H1 (cell line): ENCODE measurements around the gene CFAP210. TPM values are rescaled to one million over a fixed set of nuclear protein-coding genes. Genes with fewer than 3 reads are reported as not detected.

ENCODE experiments used
- CTCF ChIA-PET: fragments of 300-600 bp; sonication (Branson Sonifier 250); formaldehyde crosslinking; loops from one replicate; lab custom pipeline; 2021; ENCODE audit not compliant: partially characterized antibody; lab: Charles Lee
- POLR2A ChIA-PET: fragments of 300-600 bp; sonication (Branson Sonifier 250); formaldehyde crosslinking; loops from one replicate; lab custom pipeline; 2021; ENCODE audit warnings: inconsistent platforms; ENCODE audit not compliant: partially characterized antibody; lab: Charles Lee
- DNase-seq, 2 experiments: peaks; one replicate each; pipeline versions ENCODE4 v3.0.0 to v3.0.0-alpha.2; 2010 to 2022; ENCODE audit warnings: low spot score in 2 of 2, low read depth in 1 of 2, mixed read lengths in 1 of 2
- FAIRE-seq: peaks from 2 replicates; lab custom pipeline; 2011; peaks lifted over from hg19 to GRCh38; lab: Jason Lieb, UNC
- H2AFZ ChIP-seq: 2 replicates; pipeline ENCODE4 v1.8.1; 2012; ENCODE audit warnings: low read length, inconsistent platforms
- H2AK5ac ChIP-seq: 2 replicates; pipeline ENCODE4 v1.6.1; 2013; ENCODE audit warnings: low read depth, low read length
- H2BK120ac ChIP-seq: replicated peaks from 2 replicates; pipeline ENCODE3; 2013; ENCODE audit warnings: low read depth, low read length, inconsistent platforms
- H2BK12ac ChIP-seq: 2 replicates; pipeline ENCODE4 v1.6.1; 2013; ENCODE audit warnings: low read depth, low read length
- H2BK15ac ChIP-seq: 2 replicates; pipeline ENCODE4 v1.6.1; 2013; ENCODE audit warnings: low read length
- H2BK20ac ChIP-seq: 2 replicates; pipeline ENCODE4 v1.6.1; 2013; ENCODE audit warnings: low read length
- H2BK5ac ChIP-seq: 2 replicates; pipeline ENCODE4 v1.6.1; 2013; ENCODE audit warnings: low read depth, low read length
- H3K14ac ChIP-seq: 2 replicates; pipeline ENCODE4 v1.6.1; 2013; ENCODE audit warnings: inconsistent platforms; ENCODE audit not compliant: insufficient read length
- H3K18ac ChIP-seq: 2 replicates; pipeline ENCODE4 v1.6.1; 2013; ENCODE audit warnings: low read length; ENCODE audit errors: extremely low read depth
- H3K23ac ChIP-seq: 2 replicates; pipeline ENCODE4 v1.6.1; 2013; ENCODE audit warnings: inconsistent platforms; ENCODE audit not compliant: insufficient read length
- H3K23me2 ChIP-seq: 2 replicates; pipeline ENCODE4 v1.6.1; 2013; ENCODE audit warnings: low read depth, low read length
- H3K27ac ChIP-seq: 2 replicates; pipeline ENCODE4 v1.6.1; 2011; ENCODE audit warnings: low read depth, low read length, inconsistent platforms
- H3K27me3 ChIP-seq, 4 experiments: replicated peaks in 1 of 4; 1 replicate in 1 of 4; 2 replicates in 3 of 4; pipeline versions ENCODE4 v1.6.1 to v1.8.1; 2011 to 2013; ENCODE audit warnings: low read length in 3 of 4, mild to moderate bottlenecking in 3 of 4, inconsistent platforms in 2 of 4, mixed read lengths in 2 of 4, moderate library complexity in 1 of 4; ENCODE audit not compliant: control insufficient read depth in 3 of 4, insufficient read depth in 3 of 4; ENCODE audit errors: extremely low read depth in 1 of 4
- H3K36me3 ChIP-seq, 4 experiments: 2 replicates each; pipeline versions ENCODE4 v1.6.1 to v1.8.1; 2011 to 2013; ENCODE audit warnings: mild to moderate bottlenecking in 4 of 4, low read length in 3 of 4, moderate library complexity in 2 of 4, control low read depth in 1 of 4, inconsistent platforms in 1 of 4; ENCODE audit not compliant: insufficient read depth in 4 of 4, control insufficient read depth in 2 of 4
- H3K4ac ChIP-seq: replicated peaks from 2 replicates; pipeline ENCODE3; 2013; ENCODE audit warnings: low read length, low read depth, mixed read lengths, inconsistent platforms; ENCODE audit not compliant: insufficient read length
- H3K4me1 ChIP-seq, 4 experiments: replicated peaks in 1 of 4; 1 replicate in 1 of 4; 2 replicates in 3 of 4; pipeline versions ENCODE4 v1.6.1 to v1.8.1; 2011 to 2013; ENCODE audit warnings: low read length in 3 of 4, inconsistent platforms in 2 of 4, mixed read lengths in 1 of 4; ENCODE audit not compliant: insufficient read depth in 4 of 4, control insufficient read depth in 3 of 4
- H3K4me2 ChIP-seq, 2 experiments: 2 replicates each; pipeline versions ENCODE4 v1.6.1 to v1.8.1; 2011 to 2013; ENCODE audit warnings: low read depth in 2 of 2, low read length in 2 of 2, control low read depth in 1 of 2, inconsistent platforms in 1 of 2, mild to moderate bottlenecking in 1 of 2; ENCODE audit not compliant: insufficient read depth in 1 of 2
- H3K4me3 ChIP-seq, 4 experiments: fragments of 200-600, 300-600 bp in 1 of 4; sonication (generic), shearing (Covaris generic), sonication (Bioruptor Twin) in 1 of 4; 2 replicates each; pipeline versions ENCODE4 v1.5.1 to v1.8.1; 2011 to 2016; ENCODE audit warnings: low read length in 4 of 4, low read depth in 3 of 4, control low read depth in 2 of 4, inconsistent platforms in 2 of 4, mild to moderate bottlenecking in 2 of 4, mixed read lengths in 1 of 4, moderate library complexity in 1 of 4; ENCODE audit not compliant: insufficient read depth in 2 of 4; ENCODE audit errors: extremely low read depth in 1 of 4
- H3K56ac ChIP-seq: replicated peaks from 2 replicates; pipeline ENCODE3; 2013; ENCODE audit warnings: low read depth, mild to moderate bottlenecking, mixed read lengths, low read length, inconsistent platforms; ENCODE audit not compliant: insufficient read length
- H3K79me1 ChIP-seq: 2 replicates; pipeline ENCODE4 v1.6.1; 2013; ENCODE audit warnings: low read depth, low read length, control low read depth
- H3K79me2 ChIP-seq, 2 experiments: 2 replicates each; pipeline versions ENCODE4 v1.6.1 to v1.8.1; 2012 to 2013; ENCODE audit warnings: low read length in 2 of 2, mild to moderate bottlenecking in 2 of 2, inconsistent platforms in 1 of 2; ENCODE audit not compliant: insufficient read depth in 2 of 2, control insufficient read depth in 1 of 2
- H3K9ac ChIP-seq, 4 experiments: replicated peaks in 1 of 4; 1 replicate in 1 of 4; 2 replicates in 3 of 4; pipeline versions ENCODE4 v1.6.1 to v1.8.1; 2011 to 2013; ENCODE audit warnings: low read depth in 3 of 4, low read length in 3 of 4, control low read depth in 2 of 4, mild to moderate bottlenecking in 2 of 4, moderate library complexity in 2 of 4, inconsistent platforms in 1 of 4; ENCODE audit errors: extremely low read depth in 1 of 4
- H3K9me3 ChIP-seq, 2 experiments: 2 replicates each; pipeline versions ENCODE4 v1.6.1 to v1.8.1; 2012 to 2013; ENCODE audit warnings: mild to moderate bottlenecking in 2 of 2, moderate library complexity in 2 of 2, control low read depth in 1 of 2, inconsistent platforms in 1 of 2, low read depth in 1 of 2, low read length in 1 of 2, mixed read lengths in 1 of 2; ENCODE audit not compliant: insufficient read depth in 2 of 2
- H4K20me1 ChIP-seq, 2 experiments: replicated peaks in 1 of 2; 2 replicates each; pipeline versions ENCODE3 to v1.8.1; 2011 to 2013; ENCODE audit warnings: inconsistent platforms in 2 of 2, low read length in 2 of 2, mild to moderate bottlenecking in 1 of 2; ENCODE audit not compliant: insufficient read depth in 2 of 2, control insufficient read depth in 1 of 2
- H4K5ac ChIP-seq: 2 replicates; pipeline ENCODE4 v1.6.1; 2013; ENCODE audit warnings: low read length, low read depth, mixed read lengths, inconsistent platforms; ENCODE audit not compliant: insufficient read length
- H4K8ac ChIP-seq: 2 replicates; pipeline ENCODE4 v1.8.0; 2013; ENCODE audit warnings: mild to moderate bottlenecking, moderate library complexity, low read length, inconsistent platforms; ENCODE audit not compliant: insufficient read depth; ENCODE audit errors: extremely low read depth
- H4K91ac ChIP-seq: replicated peaks from 2 replicates; pipeline ENCODE3; 2013; ENCODE audit warnings: low read length, mixed read lengths, inconsistent platforms; ENCODE audit not compliant: insufficient read length
- ATF3 ChIP-seq: IDR thresholded peaks from 2 replicates; pipeline ENCODE4 v1.6.1; 2011; ENCODE audit warnings: low read depth, mild to moderate bottlenecking, low read length; ENCODE audit not compliant: insufficient read depth
- WGBS, 2 experiments: shearing (Covaris generic) in 1 of 2; methylation state at CpG; one replicate each; pipeline versions ENCODE4 v1.1.6 to v1.1.7; 2013 to 2015; ENCODE audit warnings: low lambda C conversion rate in 2 of 2, mixed read lengths in 2 of 2, inconsistent platforms in 1 of 2, low coverage in 1 of 2, missing lambda C conversion rate in 1 of 2; ENCODE audit not compliant: insufficient replicate concordance in 2 of 2, insufficient coverage in 1 of 2, insufficient read length in 1 of 2; ENCODE audit errors: extremely low coverage in 1 of 2, missing lambda C conversion rate in 1 of 2; 5-methylcytosine and 5-hydroxymethylcytosine counted together
- polyA plus RNA-seq, 7 experiments: library from polyadenylated mRNA; depleted of rRNA in 3 of 7; stranded (reverse) in 5 of 7; unstranded in 2 of 7; fragments of >200 nt in 5 of 7; fragments of 200-250 nt in 2 of 7; gene quantifications; 1 replicate in 5 of 7; 2 replicates in 1 of 7; 4 replicates in 1 of 7; pipeline versions ENCODE4 v1.2.1 to v1.2.3, GENCODE V29; 2011 to 2013; ENCODE audit warnings: missing spikeins in 2 of 7, mixed read lengths in 2 of 7
- total RNA-seq: library from RNA; stranded (reverse); fragmentation: NEBNext Ultra II Directional; extraction: Animal tissue kit (Norgen Biotek cat#: 25700); gene quantifications from 2 replicates; pipeline ENCODE4 v1.2.1, GENCODE V29; 2021
- TF ChIP-seq, protein P1 (sequence below): IDR thresholded peaks from 2 replicates; pipeline ENCODE4 v1.6.1; 2011; ENCODE audit warnings: low read length, improper control_type of control experiment

CFAP210 gene
- total and polyA plus RNA-seq, 2 of the 8 experiments (the other 6 are each of a cell fraction or from before 2014, with no cell fraction given): 0.06 to 0.37 TPM

DNA sequence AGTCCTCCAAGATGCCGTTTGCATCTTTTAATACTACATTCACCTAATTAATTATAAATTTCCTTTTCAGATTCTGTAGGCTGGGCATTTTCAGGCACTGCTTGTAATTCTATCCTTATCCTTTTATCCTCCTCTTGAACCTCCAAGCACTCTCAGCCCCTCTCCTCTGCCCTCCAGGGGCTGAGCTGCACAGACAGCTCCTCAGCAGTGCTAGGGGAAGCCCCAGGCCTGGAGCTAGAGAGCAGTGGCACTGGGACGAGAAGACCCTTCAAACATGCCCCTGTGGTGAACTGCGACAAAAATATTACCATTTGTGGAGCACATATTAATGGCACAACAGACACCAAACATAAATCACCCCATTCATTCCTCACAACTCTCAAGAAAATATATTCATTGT lies 32.9 kb downstream of the CFAP210 start:
- H3K36me3 ChIP-seq: no peaks in the 10 kb centered on the region
- no peak for DNase-seq
- H2AK5ac ChIP-seq: no peak overlapping the region
- ChIA-PET CTCF (interaction anchor here (1.5 kb wide), 1 partner anchor 10 kb away, joined by 4 read pairs; no protein-coding TSS in a partner anchor), POLR2A (no interaction called here)
- no peak overlapping the region for H3K14ac ChIP-seq
- no peak overlapping the region for H3K4me3 ChIP-seq
- H3K79me2 ChIP-seq: no peaks in the 10 kb centered on the region
- H2BK5ac ChIP-seq: no peak overlapping the region
- no peaks in the 10 kb centered on the region for H3K4me1 ChIP-seq
- H3K23ac ChIP-seq: no peak overlapping the region
- no peak overlapping the region for H2AFZ ChIP-seq
- H3K4me2 ChIP-seq: no peak overlapping the region
- H2BK12ac ChIP-seq: no peak overlapping the region
- H2BK120ac ChIP-seq: no peak overlapping the region
- no peak for FAIRE-seq
- TF ChIP-seq, protein P1, sequence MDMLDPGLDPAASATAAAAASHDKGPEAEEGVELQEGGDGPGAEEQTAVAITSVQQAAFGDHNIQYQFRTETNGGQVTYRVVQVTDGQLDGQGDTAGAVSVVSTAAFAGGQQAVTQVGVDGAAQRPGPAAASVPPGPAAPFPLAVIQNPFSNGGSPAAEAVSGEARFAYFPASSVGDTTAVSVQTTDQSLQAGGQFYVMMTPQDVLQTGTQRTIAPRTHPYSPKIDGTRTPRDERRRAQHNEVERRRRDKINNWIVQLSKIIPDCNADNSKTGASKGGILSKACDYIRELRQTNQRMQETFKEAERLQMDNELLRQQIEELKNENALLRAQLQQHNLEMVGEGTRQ: no peak
- no peak for TF ChIP-seq ATF3
- H3K23me2 ChIP-seq: no peaks in the 10 kb centered on the region; the same call in 1 of the 2 replicates
- no peak overlapping the region for H2BK20ac ChIP-seq
- H4K8ac ChIP-seq: no peak overlapping the region
- H2BK15ac ChIP-seq: no peak overlapping the region
- H3K9me3 ChIP-seq: no peaks in the 10 kb centered on the region
- H4K91ac ChIP-seq: no peak overlapping the region
- WGBS, 2 experiments: 81% methylated on average over 3 of the region's 3 CpGs; no CpG with 5 or more reads in 1 of the 2 experiments
- H3K79me1 ChIP-seq: no peaks in the 10 kb centered on the region
- H3K18ac ChIP-seq: no peak overlapping the region
- H3K27me3 ChIP-seq: no peaks in the 10 kb centered on the region
- H4K20me1 ChIP-seq: no peaks in the 10 kb centered on the region
- H3K27ac ChIP-seq: no peak overlapping the region
- H3K9ac ChIP-seq: no peak overlapping the region
- no peak overlapping the region for H4K5ac ChIP-seq
- H3K56ac ChIP-seq: no peak overlapping the region
- H3K4ac ChIP-seq: no peak overlapping the region
